GM12878 (cell line): Measurements from ENCODE around the gene MAP1S. TPM values are rescaled to one million over a fixed set of nuclear protein-coding genes. Genes with fewer than 3 reads are reported as not detected.

Experiments used
- ATAC-seq: fragments of 200-7000 bp; cut with Tn5 transposase; 3 replicates; pipeline ENCODE4 v1.9.1; 2020; ENCODE audit warnings: mild to moderate bottlenecking, moderate library complexity
- BruUV-seq: library from RNA; stranded (reverse); fragments of 400-500 nt; replicated peaks from 2 replicates; lab custom pipeline; 2021; lab: Mats Ljungman, UMichigan
- CTCF ChIA-PET: fragments of 300-600 bp; sonication (Branson Sonifier 250); formaldehyde crosslinking; extraction: SDS; loops from one replicate; lab custom pipeline; 2021; ENCODE audit warnings: inconsistent platforms; lab: Yijun Ruan, JAX
- POLR2A ChIA-PET: fragments of 350-600 bp; formaldehyde crosslinking; extraction: SDS; loops from one replicate; lab custom pipeline; 2021; ENCODE audit warnings: inconsistent platforms; lab: Charles Lee
- RAD21 ChIA-PET: fragments of 300-600 bp; sonication (Branson Sonifier 250); formaldehyde crosslinking; loops from one replicate; lab custom pipeline; 2023; ENCODE audit warnings: antibody characterized with exemption; ENCODE audit not compliant: unreplicated experiment; lab: Charles Lee
- SMC1A ChIA-PET: fragments of 300-600 bp; sonication (Branson Sonifier 250); formaldehyde crosslinking; loops from one replicate; lab custom pipeline; 2023; ENCODE audit not compliant: unreplicated experiment, uncharacterized antibody; lab: Charles Lee
- DNase-seq: peaks from one replicate; pipeline ENCODE4 v3.0.0-alpha.2; 2011; ENCODE audit warnings: low read depth, low spot score
- FAIRE-seq: peaks from 3 replicates; lab custom pipeline; 2011; peaks lifted over from hg19 to GRCh38; lab: Jason Lieb, UNC
- H2AFZ ChIP-seq: 2 replicates; pipeline ENCODE4 v1.6.0; 2011; ENCODE audit warnings: low read depth, low read length, control low read depth; ENCODE audit not compliant: control insufficient read depth
- H3K27ac ChIP-seq: 2 replicates; pipeline ENCODE4 v1.5.1; 2011; ENCODE audit warnings: control low read depth; ENCODE audit not compliant: control insufficient read depth, insufficient read depth
- H3K27me3 ChIP-seq, 2 experiments: replicated peaks in 1 of 2; 2 replicates each; pipeline versions ENCODE4 v1.6.0 to v1.6.1; 2011; ENCODE audit warnings: low read length in 1 of 2; ENCODE audit not compliant: control insufficient read depth in 2 of 2, insufficient read depth in 2 of 2
- H3K36me3 ChIP-seq, 2 experiments: 2 replicates each; pipeline ENCODE4 v1.5.1; 2011; ENCODE audit warnings: low read length in 1 of 2; ENCODE audit not compliant: control insufficient read depth in 2 of 2, insufficient read depth in 2 of 2
- H3K4me1 ChIP-seq: 2 replicates; pipeline ENCODE4 v1.6.1; 2011; ENCODE audit warnings: mild to moderate bottlenecking, low read length, moderate library complexity, mixed read lengths; ENCODE audit not compliant: control insufficient read depth, insufficient read depth
- H3K4me2 ChIP-seq: 2 replicates; pipeline ENCODE4 v1.6.0; 2011; ENCODE audit warnings: control low read depth; ENCODE audit not compliant: control insufficient read depth, insufficient read depth
- H3K4me3 ChIP-seq: fragments of 200-600 bp; sonication (generic); 2 replicates; pipeline ENCODE4 v1.5.1; 2016
- H3K79me2 ChIP-seq: 2 replicates; pipeline ENCODE4 v1.6.0; 2011; ENCODE audit warnings: low read length; ENCODE audit not compliant: control insufficient read depth, insufficient read depth
- H3K9ac ChIP-seq: 2 replicates; pipeline ENCODE4 v1.8.0; 2011; ENCODE audit warnings: low read length, control low read depth, mixed read lengths; ENCODE audit not compliant: control insufficient read depth, insufficient read depth
- H3K9me3 ChIP-seq: replicated peaks from 3 replicates; pipeline ENCODE4 v1.5.1; 2011; ENCODE audit warnings: mild to moderate bottlenecking, low read length; ENCODE audit not compliant: control insufficient read depth, insufficient read depth
- H4K20me1 ChIP-seq: 2 replicates; pipeline ENCODE4 v1.6.0; 2011; ENCODE audit not compliant: control insufficient read depth, insufficient read depth
- BCLAF1 ChIP-seq: fragments of 450-650 bp; IDR thresholded peaks from 2 replicates; pipeline ENCODE4 v1.6.1; 2017; ENCODE audit warnings: antibody characterized with exemption, mild to moderate bottlenecking, moderate library complexity
- CBFB ChIP-seq: IDR thresholded peaks from 2 replicates; pipeline ENCODE4 v1.6.1; 2016; ENCODE audit warnings: antibody characterized with exemption, low read depth
- CHD4 ChIP-seq: fragments of 200-600 bp; sonication (generic); IDR thresholded peaks from 2 replicates; pipeline ENCODE4 v1.6.1; 2016; ENCODE audit warnings: mild to moderate bottlenecking
- FOXK2 ChIP-seq: fragments of 450-650 bp; IDR thresholded peaks from 2 replicates; pipeline ENCODE4 v1.6.1; 2017; ENCODE audit warnings: mild to moderate bottlenecking, moderate library complexity
- GABPA ChIP-seq: IDR thresholded peaks from 2 replicates; pipeline ENCODE4 v1.6.1; 2014; ENCODE audit warnings: antibody characterized with exemption, low read depth, mild to moderate bottlenecking, inconsistent platforms
- IKZF2 ChIP-seq, 2 experiments: fragments of 450-650 bp; IDR thresholded peaks; 2 replicates each; pipeline ENCODE4 v1.6.1; 2017; ENCODE audit warnings: mild to moderate bottlenecking in 2 of 2, moderate library complexity in 2 of 2
- JUND ChIP-seq: IDR thresholded peaks from 2 replicates; pipeline ENCODE4 v1.6.1; 2012; ENCODE audit warnings: low read depth, mild to moderate bottlenecking, low read length, improper control_type of control experiment, moderate library complexity
- KLF5 ChIP-seq: fragments of 450-650 bp; IDR thresholded peaks from 2 replicates; pipeline ENCODE4 v1.6.1; 2014; ENCODE audit warnings: mild to moderate bottlenecking; ENCODE audit not compliant: partially characterized antibody
- LARP7 ChIP-seq: fragments of 450-650 bp; IDR thresholded peaks from 2 replicates; pipeline ENCODE4 v1.6.1; 2017; ENCODE audit warnings: mild to moderate bottlenecking
- MEF2A ChIP-seq: IDR thresholded peaks from 2 replicates; pipeline ENCODE4 v1.6.1; 2011; ENCODE audit warnings: low read depth, mild to moderate bottlenecking, low read length, moderate library complexity; ENCODE audit not compliant: insufficient read depth
- MTA2 ChIP-seq: fragments of 450-650 bp; IDR thresholded peaks from 2 replicates; pipeline ENCODE4 v1.6.1; 2016; ENCODE audit warnings: low read depth, mild to moderate bottlenecking, moderate library complexity
- MYB ChIP-seq: fragments of 150-350 bp; IDR thresholded peaks from 2 replicates; pipeline ENCODE4 v1.6.1; 2014; ENCODE audit warnings: mild to moderate bottlenecking, low read depth, low read length, borderline replicate concordance
- MYC ChIP-seq: IDR thresholded peaks from 2 replicates; pipeline ENCODE4 v1.6.1; 2011; ENCODE audit warnings: mild to moderate bottlenecking, low read length, moderate library complexity, inconsistent platforms; ENCODE audit not compliant: insufficient read depth, insufficient replicate concordance, insufficient read length, severe bottlenecking
- RELB ChIP-seq: fragments of 450-650 bp; IDR thresholded peaks from 2 replicates; pipeline ENCODE4 v1.6.1; 2017; ENCODE audit warnings: low read depth, mild to moderate bottlenecking, moderate library complexity
- RUNX3 ChIP-seq: IDR thresholded peaks from 2 replicates; pipeline ENCODE4 v1.6.1; 2012; ENCODE audit warnings: low read length, inconsistent platforms
- SREBF2 ChIP-seq: IDR thresholded peaks from 2 replicates; pipeline ENCODE4 v1.6.1; 2012; ENCODE audit warnings: mild to moderate bottlenecking, low read length
- ZBTB11 ChIP-seq: fragments of 450-650 bp; formaldehyde crosslinking; IDR thresholded peaks from 2 replicates; pipeline ENCODE4 v1.5.0; 2022; ENCODE audit warnings: mild to moderate bottlenecking, missing genetic modification characterization
- ZNF217 ChIP-seq: fragments of 450-650 bp; IDR thresholded peaks from 2 replicates; pipeline ENCODE4 v1.6.1; 2017; ENCODE audit warnings: antibody characterized with exemption, mild to moderate bottlenecking
- ZNF24 ChIP-seq: fragments of 450-650 bp; IDR thresholded peaks from 2 replicates; pipeline ENCODE4 v1.6.1; 2017; ENCODE audit warnings: antibody characterized with exemption, mild to moderate bottlenecking
- WGBS: methylation state at CpG from one replicate; pipeline ENCODE4 v1.1.6; 2016; ENCODE audit warnings: low lambda C conversion rate; ENCODE audit not compliant: insufficient replicate concordance, insufficient coverage; ENCODE audit errors: missing lambda C conversion rate; 5-methylcytosine and 5-hydroxymethylcytosine counted together
- in situ Hi-C: fragments of 300-500 bp; cut with MboI; formaldehyde crosslinking; loops from 9 replicates; pipeline ENCODE4 v1.14.3; 2018; ENCODE audit warnings: mixed read lengths
- intact Hi-C: fragments of 100-400 bp; cut with micrococcal nuclease; formaldehyde crosslinking; loops from one replicate; pipeline ENCODE4 v1.14.2; 2022; ENCODE audit not compliant: unreplicated experiment
- polyA plus RNA-seq, 11 experiments: library from polyadenylated mRNA; depleted of rRNA in 4 of 11; unstranded in 6 of 11; stranded (reverse) in 5 of 11; fragments of >200 nt; fragmentation: Nextera tagmentation in 4 of 11; fragmentation: Illumina TruSeq in 1 of 11; extraction: Ambion mirVana in 4 of 11; extraction: Trizol in 1 of 11; gene quantifications; 1 replicate in 1 of 11; 2 replicates in 10 of 11; pipeline versions ENCODE4 v1.2.1 to v1.2.3, GENCODE V29; 2011 to 2016; ENCODE audit warnings: inconsistent platforms in 2 of 11, missing spikeins in 2 of 11, low read depth in 1 of 11
- total RNA-seq, 4 experiments: library from RNA; depleted of rRNA in 3 of 4; stranded (reverse); fragments of >200 nt in 3 of 4; fragmentation: Illumina TruSeq in 1 of 4; extraction: Trizol in 1 of 4; gene quantifications; 2 replicates each; pipeline versions ENCODE4 v1.2.1 to v1.2.3, GENCODE V29; 2013 to 2021

MAP1S gene
- total and polyA plus RNA-seq, 10 of the 15 experiments (the other 5 are each of a cell fraction or from before 2014, with no cell fraction given), result 2.1 to 63.9 (median 15.0) TPM

GRCh38 chr19:17678836-17679235, 40.4 kb upstream of the MAP1S start:
- no peak overlapping the region for H3K27ac ChIP-seq
- H3K9ac ChIP-seq, result no peak overlapping the region
- H2AFZ ChIP-seq, result no peak overlapping the region
- intact Hi-C loops (no loop called here), in situ Hi-C loops (no loop called here)
- peaks cover 5% of the 10 kb centered on the region; the same call in 1 of the 2 replicates for H3K4me1 ChIP-seq
- no peak for DNase-seq
- H3K27me3 ChIP-seq, result peaks cover 0 to 5% of the 10 kb centered on the region in 2 experiments; a peak in 1 of 4 replicates
- no peak for ATAC-seq
- WGBS, result 3% methylated on average over 4 of the region's 4 CpGs
- ChIA-PET CTCF (interaction anchor here (1.0 to 1.6 kb wide), 2 partner anchors 40 to 180 kb away, joined by 3 to 6 read pairs; partner anchors contain the start of genes MAP1S and RPL18A), POLR2A (no interaction called here), SMC1A (no interaction called here), RAD21 (no interaction called here)
- no peaks in the 10 kb centered on the region for H4K20me1 ChIP-seq
- no peak overlapping the region for H3K4me2 ChIP-seq
- FAIRE-seq, result no peak
- H3K9me3 ChIP-seq, result no peaks in the 10 kb centered on the region
- no peak for TF ChIP-seq LARP7
- no peak for TF ChIP-seq MYC
- TF ChIP-seq GABPA, result no peak
- no peak for TF ChIP-seq FOXK2
- TF ChIP-seq KLF5, result no peak
- TF ChIP-seq CBFB, result no peak
- TF ChIP-seq BCLAF1, result no peak
- TF ChIP-seq MEF2A, result no peak
- TF ChIP-seq ZNF24, result no peak
- TF ChIP-seq IKZF2 (IDR thresholded peaks at IDR 0.05), result no peak
- TF ChIP-seq RELB, result no peak
- no peak for TF ChIP-seq MTA2
- TF ChIP-seq CHD4, result no peak
- no peak for TF ChIP-seq MYB
- no peak for TF ChIP-seq ZNF217
- TF ChIP-seq SREBF2, result no peak
- TF ChIP-seq ZBTB11, result no peak
- TF ChIP-seq RUNX3, result no peak
- TF ChIP-seq JUND, result no peak
- H3K4me3 ChIP-seq, result no peak overlapping the region
- H3K79me2 ChIP-seq, result no peaks in the 10 kb centered on the region
- BruUV-seq, result no TSS peak
- no peaks in the 10 kb centered on the region for H3K36me3 ChIP-seq
